WERI-Rb-1 (cell line): ENCODE data around the gene OR2J1.

Experiments
- DNase-seq: peaks from one replicate; pipeline ENCODE4 v3.0.0-alpha.2; 2020
- H3K27ac ChIP-seq: fragments of 250-450 bp; sonication (Bioruptor Pico); 2 replicates; pipeline ENCODE4 v1.5.1; 2020; ENCODE audit warnings: mild to moderate bottlenecking, moderate library complexity
- H3K27me3 ChIP-seq: fragments of 250-450 bp; sonication (Bioruptor Pico); 2 replicates; pipeline ENCODE4 v1.5.1; 2021; ENCODE audit warnings: mild to moderate bottlenecking, low read depth, moderate library complexity; ENCODE audit not compliant: insufficient read depth, severe bottlenecking
- H3K36me3 ChIP-seq: fragments of 250-450 bp; sonication (Bioruptor Pico); 2 replicates; pipeline ENCODE4 v1.5.1; 2020; ENCODE audit warnings: mild to moderate bottlenecking, moderate library complexity
- H3K4me3 ChIP-seq: 2 replicates; pipeline ENCODE4 v1.5.1; 2011; ENCODE audit warnings: low read depth, mild to moderate bottlenecking, control low read depth, low read length
- H3K9me3 ChIP-seq: fragments of 250-450 bp; sonication (Bioruptor Pico); 2 replicates; pipeline ENCODE4 v1.5.1; 2021; ENCODE audit warnings: mild to moderate bottlenecking, moderate library complexity; ENCODE audit not compliant: severe bottlenecking
- CTCF ChIP-seq: IDR thresholded peaks from 2 replicates; pipeline ENCODE4 v1.5.1; 2011; ENCODE audit warnings: low read depth, mild to moderate bottlenecking, control low read depth, inconsistent platforms, low read length

OR2J1 gene

GRCh38 chr6:29129326-29130012 is 30.2 kb downstream of the OR2J1 start:
- no peak for TF ChIP-seq CTCF
- Histone ChIP-seq H3K4me3 (no peak overlapping the region), H3K36me3 (no peaks in the 10 kb centered on the region), H3K27me3 (peaks cover 85% of the 10 kb centered on the region), H3K27ac (no peak overlapping the region), H3K9me3 (no peaks in the 10 kb centered on the region)
- DNase-seq, result no peak

- TF ChIP-seq CTCF, result no peak
- no peak overlapping the region for H3K27ac ChIP-seq
- no peak for DNase-seq
Observed at GRCh38 chr6:29130644-29131043, 31.4 kb downstream of the OR2J1 start.

GRCh38 chr6:29131691-29132090 is 32.4 kb downstream of the OR2J1 start:
- no peak overlapping the region for H3K4me3 ChIP-seq
- peaks cover 83% of the 10 kb centered on the region for H3K27me3 ChIP-seq
- H3K36me3 ChIP-seq, result no peaks in the 10 kb centered on the region
- no peak for DNase-seq
- TF ChIP-seq CTCF, result no peak
- H3K27ac ChIP-seq, result no peak overlapping the region
- no peaks in the 10 kb centered on the region for H3K9me3 ChIP-seq

More at GRCh38 chr6:29130644-29131043, 31.4 kb downstream of the OR2J1 start:
- peaks cover 83% of the 10 kb centered on the region for H3K27me3 ChIP-seq
- H3K36me3 ChIP-seq, result no peaks in the 10 kb centered on the region
- H3K4me3 ChIP-seq, result no peak overlapping the region
- H3K9me3 ChIP-seq, result no peaks in the 10 kb centered on the region

- DNase-seq, result no peak
- H3K27ac ChIP-seq, result no peak overlapping the region
- TF ChIP-seq CTCF, result no peak
- no peak overlapping the region for H3K4me3 ChIP-seq
- H3K27me3 ChIP-seq, result peaks cover 67% of the 10 kb centered on the region
- no peaks in the 10 kb centered on the region for H3K36me3 ChIP-seq
- no peaks in the 10 kb centered on the region for H3K9me3 ChIP-seq
Observed at GRCh38 chr6:29137724-29138123, 38.4 kb downstream of the OR2J1 start.

GRCh38 chr6:29141606-29142005 is 42.3 kb downstream of the OR2J1 start:
- DNase-seq, result no peak
- TF ChIP-seq CTCF, result no peak
- H3K9me3 ChIP-seq, result no peaks in the 10 kb centered on the region

GRCh38 chr6:29142309-29142708 is 43.0 kb downstream of the OR2J1 start:
- DNase-seq, result no peak
- no peaks in the 10 kb centered on the region for H3K36me3 ChIP-seq
- no peak for TF ChIP-seq CTCF
- H3K9me3 ChIP-seq, result no peaks in the 10 kb centered on the region
- peaks cover 52% of the 10 kb centered on the region for H3K27me3 ChIP-seq
- no peak overlapping the region for H3K4me3 ChIP-seq
- no peak overlapping the region for H3K27ac ChIP-seq

More at GRCh38 chr6:29141606-29142005, 42.3 kb downstream of the OR2J1 start:
- peaks cover 53% of the 10 kb centered on the region for H3K27me3 ChIP-seq
- H3K4me3 ChIP-seq, result no peak overlapping the region
- H3K27ac ChIP-seq, result no peak overlapping the region
- H3K36me3 ChIP-seq, result no peaks in the 10 kb centered on the region
